Measurements from ENCODE around the gene ADAMTSL1.
"Not testable (repeated sequence)": the region's sequence is repeated elsewhere in the genome, so short reads cannot be mapped to it uniquely, and the experiment has no call there.

The ADAMTSL1 gene

DNA sequence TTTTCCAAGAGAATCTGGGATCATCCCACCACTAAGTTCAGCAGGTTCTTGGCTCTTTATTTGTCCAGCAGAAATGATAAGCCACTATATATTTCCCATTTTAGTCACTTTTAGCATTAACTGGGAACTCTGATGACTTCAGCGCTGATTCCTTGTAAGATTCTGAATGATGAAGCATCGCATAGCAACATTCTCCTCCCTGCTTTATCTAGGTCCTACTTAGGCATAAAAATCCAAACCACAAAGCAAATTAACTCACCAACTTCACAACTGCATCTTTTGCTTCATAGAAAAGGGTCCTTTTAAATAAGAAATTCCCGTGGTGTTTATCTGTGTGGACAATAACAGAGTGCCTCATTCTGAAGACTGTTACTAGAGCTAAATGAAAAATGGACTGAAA, 355.1 kb downstream of the ADAMTSL1 start:
- no peak for DNase-seq

DNA sequence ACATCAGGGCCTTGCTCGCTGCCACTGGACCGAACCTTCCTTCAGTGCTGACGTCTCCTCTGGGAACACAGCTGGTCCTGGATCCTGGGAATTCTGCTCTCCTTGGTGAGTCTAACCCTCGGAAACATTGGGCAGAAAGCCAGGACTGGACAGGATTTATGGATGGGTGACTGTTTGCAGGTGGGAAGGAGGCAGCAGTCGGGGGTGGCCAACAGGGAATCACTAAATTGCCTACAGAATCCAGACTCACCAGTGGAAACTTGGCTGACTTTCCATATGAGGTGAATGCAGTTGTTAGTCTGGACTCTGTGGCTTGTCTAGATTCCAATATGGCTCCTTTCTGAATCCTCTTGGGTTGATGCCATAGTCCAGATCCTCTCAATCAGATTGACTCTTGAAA, 355.9 kb downstream of the ADAMTSL1 start:
- no peak for DNase-seq

DNA sequence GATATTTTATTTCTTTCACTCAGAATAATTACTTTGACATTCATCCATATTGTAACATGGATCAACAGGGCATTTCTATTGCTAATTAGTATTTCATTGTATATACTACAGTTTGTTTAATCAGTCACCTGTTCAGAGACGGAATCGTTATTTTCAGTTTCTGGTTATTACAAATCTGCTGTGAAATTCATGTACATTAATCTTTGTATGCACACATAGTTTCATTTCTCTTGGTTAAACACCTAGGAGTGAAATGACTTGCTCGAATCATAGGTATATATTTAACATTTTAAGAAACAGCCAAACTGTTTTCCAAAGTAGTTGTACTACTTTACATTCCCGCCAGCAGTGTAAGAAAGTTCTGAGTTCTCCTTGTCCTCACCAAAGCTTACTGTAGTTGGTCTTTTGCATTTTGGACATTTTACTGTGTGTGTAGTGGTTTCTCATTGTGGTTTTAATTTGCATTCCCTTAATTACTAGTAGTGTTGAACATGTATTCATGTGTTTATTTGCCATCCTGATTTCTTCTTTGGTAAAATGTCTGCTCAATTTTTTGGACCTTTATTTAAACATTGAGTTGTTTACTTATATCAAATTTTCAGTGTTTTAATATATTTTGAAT, 360.9 kb downstream of the ADAMTSL1 start:
- peak in 1 of 5 donors; percentile 2 for DNase-seq

DNA sequence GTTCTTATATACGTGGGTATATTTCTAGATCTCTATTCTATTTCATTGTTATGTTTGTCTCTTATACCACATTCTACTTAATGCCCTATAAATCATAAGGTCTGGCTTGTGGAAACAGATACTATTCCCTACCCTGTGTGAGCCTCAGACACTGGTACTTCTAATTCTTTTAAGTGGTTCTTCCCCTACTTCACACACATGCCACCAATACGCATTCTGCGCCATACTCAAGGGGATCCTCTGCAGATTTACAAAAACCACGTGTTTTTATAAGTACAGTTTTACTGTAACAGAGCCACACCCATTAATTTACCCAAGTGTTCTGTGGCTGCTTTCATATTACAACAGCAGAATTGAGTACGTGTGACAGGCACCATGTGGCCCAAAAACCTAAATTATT, 363.4 kb downstream of the ADAMTSL1 start:
- no peak for DNase-seq

DNA sequence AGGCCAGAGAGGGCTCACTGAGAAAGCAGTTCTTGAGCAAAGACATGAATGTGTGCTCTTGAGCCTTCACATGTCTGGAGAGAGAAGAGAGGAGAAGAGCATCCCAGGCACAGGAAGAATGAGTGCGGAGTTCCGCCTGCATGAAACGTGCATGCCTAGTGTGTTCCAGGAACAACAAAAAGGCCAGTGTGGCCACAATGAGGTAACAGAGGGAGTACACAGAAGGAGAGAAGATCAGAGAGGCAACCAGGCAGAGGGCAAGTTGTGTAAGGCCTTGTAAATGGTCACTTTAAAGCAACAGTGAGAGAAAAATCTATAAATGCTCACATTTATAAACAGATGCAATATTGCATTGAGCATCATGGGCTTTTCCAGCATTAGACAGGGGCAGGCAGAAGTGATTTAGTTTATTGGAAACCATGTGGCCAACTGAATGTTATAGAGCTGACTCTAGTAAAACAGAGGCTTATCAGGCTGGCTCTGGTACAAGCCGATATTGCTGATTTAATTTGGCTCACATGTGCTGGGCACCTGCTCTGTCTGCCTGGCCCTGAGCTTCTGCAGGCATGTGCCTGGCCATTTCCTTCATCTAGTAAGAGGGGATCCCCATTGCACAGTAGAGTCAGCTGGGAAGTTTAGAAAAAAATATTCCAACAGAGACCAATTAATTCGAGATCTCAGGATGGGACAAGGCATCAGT, 373.8 kb downstream of the ADAMTSL1 start:
- no peak for DNase-seq

DNA sequence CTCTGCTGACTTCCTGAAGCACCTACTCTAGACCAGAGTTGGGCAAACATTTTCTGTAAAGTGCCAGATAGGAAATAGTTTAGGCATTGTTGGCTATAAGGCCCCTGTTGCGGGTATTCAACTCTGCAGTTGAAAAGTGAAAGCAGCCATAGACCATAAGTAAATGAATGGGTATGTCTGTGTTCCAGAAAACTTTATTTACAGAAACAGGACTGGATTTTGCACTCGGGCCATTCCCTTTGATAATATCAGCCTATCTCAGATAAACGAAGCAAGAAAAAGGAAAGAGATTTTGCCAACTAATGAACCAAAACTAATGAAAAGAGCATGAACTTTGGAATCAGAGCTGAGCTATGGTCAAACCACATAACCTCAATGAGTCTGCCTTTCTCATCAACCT, 374.7 kb downstream of the ADAMTSL1 start:
- no peak for DNase-seq

DNA sequence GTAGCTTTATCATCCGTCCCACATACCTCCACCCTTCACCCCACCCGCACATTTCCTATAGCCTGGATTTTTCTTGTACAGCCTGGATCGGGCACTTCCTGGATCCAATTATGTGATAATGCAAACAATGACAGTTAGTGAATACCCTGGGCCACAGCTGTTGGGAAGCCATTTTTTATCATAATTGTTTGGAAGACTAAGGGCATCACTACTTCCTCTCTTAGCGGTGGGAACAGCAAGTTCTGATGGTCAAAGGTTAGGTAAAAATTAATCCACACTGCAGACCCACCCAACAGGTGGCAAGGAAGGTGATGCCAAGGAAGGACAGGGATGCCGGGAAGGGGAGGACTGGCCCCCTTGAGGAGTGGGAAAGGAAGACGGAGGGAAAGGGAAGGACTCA, 375.3 kb downstream of the ADAMTSL1 start:
- no peak for DNase-seq

DNA sequence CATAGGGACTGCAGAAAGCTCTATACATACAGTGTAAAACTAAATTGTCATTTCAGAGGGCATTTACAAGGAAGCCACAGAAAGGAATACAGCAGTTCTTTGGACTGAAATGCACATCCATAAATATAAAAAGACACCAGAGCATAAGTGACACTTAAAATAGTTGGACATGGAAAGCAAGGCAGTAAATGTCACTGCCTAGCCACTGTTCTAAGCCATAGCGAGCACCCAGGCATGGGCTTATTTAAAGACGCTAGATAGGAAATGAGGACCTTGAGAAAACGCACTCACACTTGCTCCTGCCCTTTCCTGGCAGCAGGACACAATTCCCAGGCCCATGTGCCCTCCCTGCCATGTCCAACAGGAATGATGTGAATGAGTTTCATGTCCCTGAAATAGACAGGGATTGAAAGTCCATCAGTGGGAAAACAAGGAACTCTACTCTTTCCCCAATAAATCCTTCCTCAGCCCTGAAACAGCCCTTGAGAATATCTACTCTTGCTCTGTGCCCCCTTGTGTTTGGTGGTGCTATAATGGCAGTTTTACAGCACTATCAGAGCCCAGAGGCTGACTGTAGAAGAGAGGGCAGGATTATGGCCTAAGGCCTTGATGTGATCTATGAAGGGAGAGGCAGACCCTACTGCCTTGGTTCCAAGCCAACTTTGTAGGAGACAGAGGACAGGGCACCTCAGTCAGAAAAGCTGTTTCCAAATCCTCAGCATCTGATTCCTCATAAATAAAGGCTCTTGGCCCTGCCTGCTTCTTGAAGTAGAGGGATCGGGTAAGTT, 376.1 kb downstream of the ADAMTSL1 start:
- DNase-seq, result no peak

DNA sequence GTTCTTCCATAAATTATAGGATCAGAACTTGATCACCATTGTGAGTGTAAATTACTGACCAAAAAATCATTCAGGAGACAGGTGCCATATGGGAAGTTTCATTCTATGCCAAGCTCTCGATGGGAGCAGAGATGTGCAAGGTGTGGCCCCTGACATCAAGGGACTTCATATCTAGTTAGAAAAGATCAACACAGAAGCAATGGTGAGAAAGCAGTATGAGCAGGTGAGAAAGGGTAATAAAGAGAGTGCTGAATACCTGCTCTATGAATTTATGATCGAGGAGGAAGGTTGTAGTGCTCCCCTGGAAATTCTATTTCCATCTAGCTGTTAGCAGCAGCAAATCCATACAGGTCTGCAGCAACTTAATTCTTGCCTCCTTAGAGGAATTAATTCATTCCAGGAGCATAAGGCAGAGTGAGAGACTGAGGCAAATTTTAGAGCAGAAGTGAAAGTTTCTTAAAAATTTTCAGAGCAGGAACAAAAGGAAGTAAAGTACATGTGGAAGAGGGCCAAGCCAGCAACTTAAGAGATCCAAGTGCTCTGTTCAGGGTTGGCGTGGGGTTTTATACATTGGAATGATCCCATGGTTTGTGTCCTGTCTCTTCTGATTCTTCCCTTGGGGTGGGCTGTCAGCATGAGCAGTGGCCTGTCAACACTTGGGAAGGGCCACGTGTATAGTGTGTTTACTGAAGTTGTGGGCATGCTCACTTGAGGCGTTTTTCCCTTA, 377.3 kb downstream of the ADAMTSL1 start:
- no peak for DNase-seq

DNA sequence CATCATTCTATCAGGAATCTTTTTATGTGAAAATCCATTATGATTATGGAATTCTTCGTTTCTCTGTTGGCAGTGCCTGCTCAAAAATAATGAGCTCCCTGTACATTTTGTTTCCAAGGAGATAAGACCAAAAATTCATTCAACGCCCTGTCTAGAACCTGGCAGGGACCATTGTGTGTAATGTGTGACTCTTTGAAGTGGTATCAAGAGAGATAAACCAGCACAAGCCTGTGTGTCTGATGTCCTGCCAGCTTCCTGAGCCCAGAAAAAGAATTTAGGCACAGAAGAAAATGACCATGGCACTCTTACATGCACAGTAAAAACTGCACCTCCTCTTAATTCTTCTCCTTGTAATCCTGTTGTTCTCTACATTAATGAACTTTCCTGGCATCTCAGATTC, 381.7 kb downstream of the ADAMTSL1 start:
- no peak for DNase-seq

DNA sequence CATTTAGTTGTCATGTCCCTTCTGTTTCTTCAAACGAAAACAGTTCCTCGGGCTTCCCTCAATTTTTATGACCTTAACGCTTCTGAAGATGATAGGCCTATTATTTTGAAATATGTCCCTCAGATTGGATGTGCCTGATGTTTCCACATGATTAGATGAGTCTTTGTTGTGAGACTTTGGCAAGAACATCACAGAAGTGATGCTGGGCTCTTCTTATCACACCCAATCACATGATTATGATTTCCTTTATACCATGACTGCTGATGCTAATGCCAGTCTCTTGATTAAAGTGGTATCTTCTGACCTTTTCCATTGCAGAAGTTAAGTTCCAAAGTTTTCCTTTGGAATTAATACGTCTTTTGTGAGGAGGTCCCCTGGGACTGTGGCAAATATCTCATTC, 383.4 kb downstream of the ADAMTSL1 start:
- DNase-seq, result no peak

DNA sequence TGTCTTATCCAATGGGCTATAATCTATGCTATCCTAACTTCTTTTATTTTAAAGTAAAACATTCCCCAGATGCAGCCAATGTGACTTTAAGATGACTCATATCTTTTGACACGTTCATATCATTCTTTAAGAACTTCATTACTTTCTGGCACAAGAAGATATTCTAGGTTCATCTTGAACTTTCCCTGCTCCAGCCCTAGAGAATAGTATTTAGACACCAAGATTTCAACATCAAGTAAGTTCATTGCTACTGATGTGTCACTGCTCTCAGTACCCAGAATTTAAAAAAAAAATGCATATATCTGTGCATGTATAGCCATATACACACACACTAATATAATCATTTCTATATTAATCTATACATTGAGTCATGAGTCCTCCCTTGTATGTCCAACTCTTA, 383.8 kb downstream of the ADAMTSL1 start:
- DNase-seq, result no peak

DNA sequence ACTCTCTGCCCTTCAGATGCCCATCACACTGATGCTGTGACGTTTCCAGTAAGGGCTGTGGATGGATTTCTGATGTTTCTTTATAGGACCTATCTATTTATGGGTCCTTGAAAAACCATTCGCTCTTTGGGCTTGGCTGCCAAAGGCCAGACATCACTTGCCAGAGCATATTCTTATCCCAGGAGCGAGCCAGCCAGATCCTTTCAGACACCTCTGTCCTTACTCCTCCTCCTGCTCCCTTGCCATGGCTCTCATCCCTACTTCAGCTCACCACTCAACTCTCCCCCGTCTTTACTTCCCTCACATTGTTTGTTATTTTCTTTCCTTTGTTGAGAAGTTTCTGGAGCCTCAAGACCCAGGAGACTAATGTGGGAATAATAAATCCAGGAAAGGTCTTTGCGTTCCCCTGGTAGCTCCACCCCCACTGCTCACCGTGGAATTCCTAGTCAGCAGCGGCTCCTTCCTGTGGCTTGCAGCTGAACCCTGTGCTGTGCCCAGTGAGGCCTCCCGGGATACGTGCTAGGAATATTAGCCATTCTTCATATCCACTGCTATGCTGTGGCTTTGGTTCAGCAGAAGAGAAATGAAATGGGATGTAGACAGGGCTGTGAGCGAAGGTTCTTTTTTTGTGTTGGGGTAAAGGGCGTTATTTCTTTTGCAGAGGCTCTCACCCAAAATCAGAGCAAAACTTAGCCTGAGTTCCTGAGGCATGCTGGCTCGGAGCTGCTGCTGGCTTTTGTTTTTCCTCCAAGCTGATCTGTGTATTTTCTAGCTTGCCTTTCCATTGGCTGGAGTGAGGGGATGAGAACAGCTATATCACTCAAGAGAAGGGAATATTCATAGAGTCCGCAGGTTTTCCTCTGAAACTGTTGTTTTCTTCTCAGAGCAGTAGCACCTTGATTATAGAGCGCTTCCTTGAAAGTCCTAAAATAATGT, 387.9 kb downstream of the ADAMTSL1 start:
- DNase-seq, result no peak

DNA sequence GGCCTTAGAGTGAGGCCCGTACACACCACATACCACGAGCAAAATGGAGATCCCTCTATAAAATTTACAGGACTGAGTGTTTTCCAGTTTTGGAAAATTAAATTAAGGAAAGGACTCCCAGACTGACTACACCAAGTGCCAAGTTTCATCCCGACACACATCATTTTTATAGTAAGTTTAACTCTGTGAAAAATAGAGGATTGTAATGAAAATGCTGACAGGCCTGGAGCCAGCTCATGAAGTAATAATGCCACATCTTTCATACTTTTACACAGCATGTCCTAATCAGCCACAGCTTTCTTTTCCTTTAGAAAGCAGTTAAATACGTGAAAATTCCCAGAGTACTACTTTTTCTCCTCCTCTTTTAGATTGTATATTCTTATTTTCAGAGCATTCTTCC, 389.8 kb downstream of the ADAMTSL1 start:
- no peak for DNase-seq

DNA sequence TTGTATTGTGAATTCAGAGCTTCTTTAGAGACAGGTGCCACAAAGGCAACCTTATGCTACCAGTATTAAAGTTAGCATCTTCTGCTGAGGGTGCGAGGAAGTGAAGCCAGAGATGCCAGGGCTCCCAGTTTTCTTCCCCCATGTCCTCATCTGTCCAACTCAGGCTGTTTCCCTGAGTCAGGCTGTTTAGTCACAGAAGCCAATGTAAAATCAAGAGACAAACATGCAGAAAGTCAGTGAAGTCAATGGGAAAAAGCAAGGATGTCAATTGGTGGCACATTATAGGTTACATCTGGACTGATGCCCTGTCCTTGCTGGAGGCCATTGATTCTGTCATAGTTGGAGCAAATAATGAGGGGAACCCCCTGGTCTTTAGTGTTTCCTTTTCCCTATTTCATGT, 390.6 kb downstream of the ADAMTSL1 start:
- no peak for DNase-seq

DNA sequence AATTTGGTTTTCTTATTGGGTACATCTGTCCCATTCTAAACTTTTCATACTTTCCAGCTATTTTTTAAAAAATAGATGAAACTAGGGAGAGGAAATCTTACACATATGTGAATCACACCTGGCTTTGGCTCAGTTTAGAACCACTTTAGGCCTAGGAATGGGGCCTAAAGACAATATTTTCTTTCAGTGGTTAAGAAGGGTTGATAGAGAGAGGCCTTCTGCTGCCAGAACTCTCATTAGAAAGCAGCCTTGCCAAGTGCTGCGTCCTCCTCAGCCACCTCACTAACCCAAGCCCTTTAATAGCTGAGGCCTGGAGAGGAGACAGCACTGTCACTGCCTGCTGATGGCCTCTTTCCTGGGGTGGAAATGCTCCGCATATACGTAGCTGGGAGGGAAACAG, 391.6 kb downstream of the ADAMTSL1 start:
- no peak for DNase-seq

DNA sequence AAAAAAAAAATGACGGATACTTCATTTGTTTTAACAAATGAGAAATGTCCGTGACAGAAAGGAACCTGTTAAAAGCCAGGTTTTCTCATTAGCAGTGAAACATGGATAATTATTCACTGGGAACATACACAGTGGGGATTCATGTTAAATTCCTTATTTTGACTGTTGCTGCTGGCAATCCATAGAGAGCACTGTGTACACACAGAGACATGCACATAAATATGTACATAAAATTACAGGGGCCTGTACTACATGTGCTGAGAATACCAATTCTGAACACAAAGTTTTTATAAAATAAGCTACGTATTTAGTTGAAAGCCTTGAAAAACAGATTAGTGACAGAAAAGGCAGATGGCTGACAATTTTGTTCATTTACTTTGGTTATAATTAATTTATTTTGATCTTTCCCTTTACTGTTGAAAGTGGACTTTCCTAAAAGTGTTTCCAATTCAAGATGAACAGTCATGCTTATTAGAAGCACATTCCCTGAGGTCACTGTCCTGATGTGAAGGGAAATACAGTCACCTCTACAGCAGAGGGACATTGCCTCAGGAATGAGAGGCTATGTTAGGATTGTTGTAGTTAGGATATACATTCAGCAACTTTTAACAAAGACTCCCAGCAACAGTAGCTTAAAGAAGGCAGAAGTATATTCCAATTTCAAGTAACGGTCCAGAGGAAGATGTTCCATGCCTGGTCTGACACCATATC, 392.3 kb downstream of the ADAMTSL1 start:
- DNase-seq, result no peak

DNA sequence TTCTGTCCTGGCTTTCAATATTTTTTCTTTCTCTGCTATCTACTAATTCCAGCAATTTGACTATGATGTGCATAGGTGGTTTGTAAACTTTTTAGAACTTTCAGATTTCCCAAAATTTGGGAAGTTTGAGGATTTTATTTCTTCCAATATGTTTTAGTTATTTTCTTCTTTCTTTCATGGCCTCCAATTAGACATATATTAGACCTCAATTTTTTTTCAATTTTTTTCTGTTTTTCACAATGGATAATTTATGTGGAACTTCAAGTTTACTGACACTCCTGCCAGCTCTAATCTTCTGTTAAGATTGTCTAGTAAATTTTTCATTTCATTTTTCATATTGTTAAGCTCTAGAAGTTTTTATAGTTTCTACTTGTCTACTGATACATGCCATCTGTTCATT, 395.8 kb downstream of the ADAMTSL1 start:
- DNase-seq, result no peak

DNA sequence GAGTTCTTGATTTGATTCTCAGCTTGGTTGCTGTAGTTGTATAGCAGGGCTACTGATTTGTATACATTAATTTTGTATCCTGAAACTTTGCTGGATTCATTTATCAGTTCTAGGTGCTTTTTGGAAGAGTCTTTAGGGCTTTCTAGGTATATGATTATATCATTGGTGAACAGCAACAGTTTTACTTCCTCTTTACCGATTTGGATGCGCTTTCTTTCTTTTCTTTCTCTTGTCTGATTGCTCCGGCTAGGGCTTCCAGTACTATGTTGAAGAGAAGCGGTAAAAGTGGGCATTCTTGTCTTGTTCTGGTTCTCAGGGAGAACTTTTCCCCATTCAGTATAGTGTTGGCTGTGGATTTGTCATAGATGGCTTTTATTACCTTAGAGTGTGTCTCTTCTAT, 400.1 kb downstream of the ADAMTSL1 start:
- DNase-seq, result no peak

DNA sequence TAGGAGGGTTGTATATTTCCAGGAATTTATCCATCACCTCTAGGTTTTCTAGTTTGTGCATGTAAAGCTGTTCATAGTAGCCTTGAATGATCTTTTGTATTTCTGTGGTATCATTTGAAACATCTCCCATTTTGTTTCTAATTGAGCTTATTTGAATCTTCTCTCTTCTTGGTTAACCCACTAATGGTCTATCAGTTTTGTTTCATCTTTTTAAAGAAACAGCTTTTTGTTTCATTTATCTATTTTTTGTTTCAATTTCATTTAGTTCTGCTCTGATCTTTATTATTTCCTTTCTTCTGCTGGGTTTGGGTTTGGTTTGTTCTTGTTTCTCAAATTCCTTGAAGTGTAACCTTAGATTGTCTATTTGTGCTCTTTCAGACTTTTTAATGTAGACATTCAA, 401.0 kb downstream of the ADAMTSL1 start:
- DNase-seq, result not testable (repeated sequence)

DNA sequence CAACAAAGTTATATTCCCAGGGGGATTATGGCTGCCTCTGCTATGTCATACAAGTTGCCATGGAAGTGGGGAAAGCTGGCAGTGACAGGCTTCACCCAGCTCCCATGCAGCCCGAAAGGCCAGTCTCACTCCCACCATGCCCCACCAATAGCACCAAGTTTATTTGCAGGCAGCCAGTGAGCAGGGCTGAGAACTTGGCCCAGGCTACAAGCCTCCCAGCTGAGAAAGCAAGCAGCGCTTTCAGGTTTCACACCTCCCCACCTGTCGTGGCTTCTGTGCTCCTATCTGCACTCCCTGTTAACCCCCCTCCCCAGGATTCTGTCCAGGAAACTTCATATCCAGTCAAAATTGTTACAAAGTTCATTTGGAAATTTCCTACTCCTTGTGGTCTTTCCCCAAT, 404.0 kb downstream of the ADAMTSL1 start:
- no peak for DNase-seq

DNA sequence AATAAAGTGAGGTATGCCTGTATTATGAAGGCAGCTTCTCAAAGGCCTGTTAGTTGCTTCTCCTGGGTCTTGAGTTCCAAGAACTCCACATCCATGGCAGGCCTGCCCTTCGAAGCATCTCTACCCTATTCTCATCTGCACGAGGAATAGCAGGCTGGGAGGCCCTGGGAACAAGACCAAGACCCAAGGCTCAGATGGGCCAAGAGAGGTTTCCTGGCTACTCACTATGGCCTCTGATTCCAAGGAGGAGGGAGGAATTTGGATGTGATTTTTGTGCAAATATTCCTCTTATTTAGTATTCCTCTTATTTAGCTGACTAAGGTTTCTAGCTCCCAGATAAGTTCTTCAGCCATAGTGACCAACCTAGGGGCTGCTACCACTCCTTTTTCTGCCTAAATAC, 407.8 kb downstream of the ADAMTSL1 start:
- DNase-seq, result no peak

Measured in T-helper 1 cell (primary cell).